HepG2 (cell line): ENCODE measurements around the gene TJP1. TPM values are rescaled to one million over a fixed set of nuclear protein-coding genes. Genes with fewer than 3 reads are reported as not detected.

ENCODE experiments used
- ATAC-seq: fragments of 200-7000 bp; cut with Tn5 transposase; 3 replicates; pipeline ENCODE4 v1.9.1; 2020; ENCODE audit warnings: mild to moderate bottlenecking, moderate library complexity
- BruUV-seq: library from RNA; stranded (reverse); fragments of 400-500 nt; replicated peaks from 2 replicates; lab custom pipeline; 2021; lab: Mats Ljungman, UMichigan
- CTCF ChIA-PET: fragments of 300-600 bp; formaldehyde crosslinking; extraction: SDS; loops from one replicate; lab custom pipeline; 2021; ENCODE audit warnings: low total read pairs, inconsistent platforms, low intra/inter-chr PET ratio; lab: Yijun Ruan, JAX
- POLR2A ChIA-PET: fragments of 350-600 bp; sonication (Branson Sonifier 250); formaldehyde crosslinking; loops from one replicate; lab custom pipeline; 2020; ENCODE audit warnings: antibody characterized with exemption, inconsistent platforms; lab: Yijun Ruan, JAX
- DNase-seq: peaks from one replicate; pipeline ENCODE4 v3.0.0-alpha.2; 2015; ENCODE audit warnings: low spot score
- FAIRE-seq: peaks from 3 replicates; lab custom pipeline; 2011; peaks lifted over from hg19 to GRCh38; lab: Jason Lieb, UNC
- H2AFZ ChIP-seq: one replicate; pipeline ENCODE4 v1.6.1; 2011; ENCODE audit warnings: low read length, inconsistent platforms
- H3K27ac ChIP-seq: fragments of 300-600 bp; 3 replicates; pipeline ENCODE4 v1.8.0; 2011; ENCODE audit warnings: mixed run types, mild to moderate bottlenecking, mixed read lengths, low read length, inconsistent platforms; ENCODE audit not compliant: insufficient read depth; ENCODE audit errors: extremely low read length
- H3K27me3 ChIP-seq, 2 experiments: fragments of 200-600 bp in 1 of 2; 2 replicates in 1 of 2; 3 replicates in 1 of 2; pipeline versions ENCODE4 v1.6.0 to v1.8.0; 2011; ENCODE audit warnings: low read length in 2 of 2, mild to moderate bottlenecking in 2 of 2, moderate library complexity in 2 of 2, inconsistent platforms in 1 of 2; ENCODE audit not compliant: insufficient read depth in 2 of 2, control insufficient read depth in 1 of 2
- H3K36me3 ChIP-seq, 2 experiments: fragments of 200-600 bp in 1 of 2; replicated peaks in 1 of 2; 2 replicates in 1 of 2; 3 replicates in 1 of 2; pipeline versions ENCODE4 v1.5.1 to v1.8.0; 2011; ENCODE audit warnings: low read length in 2 of 2, inconsistent platforms in 1 of 2; ENCODE audit not compliant: insufficient read depth in 2 of 2, control insufficient read depth in 1 of 2
- H3K4me1 ChIP-seq: 2 replicates; pipeline ENCODE4 v1.5.1; 2012; ENCODE audit warnings: low read length, inconsistent platforms; ENCODE audit not compliant: insufficient read depth
- H3K4me2 ChIP-seq: 2 replicates; pipeline ENCODE4 v1.6.0; 2011; ENCODE audit warnings: low read depth, low read length, inconsistent platforms
- H3K4me3 ChIP-seq, 3 experiments: fragments of 200-600 bp in 1 of 3; sonication (generic), shearing (Covaris generic) in 1 of 3; replicated peaks in 1 of 3; 2 replicates each; pipeline ENCODE4 v1.5.1; 2011 to 2016; ENCODE audit warnings: low read length in 3 of 3, inconsistent platforms in 2 of 3, low read depth in 2 of 3, mild to moderate bottlenecking in 2 of 3, control low read depth in 1 of 3, mixed read lengths in 1 of 3; ENCODE audit not compliant: insufficient read depth in 1 of 3
- H3K79me2 ChIP-seq: one replicate; pipeline ENCODE4 v1.6.1; 2011; ENCODE audit warnings: low read length, inconsistent platforms; ENCODE audit not compliant: insufficient read depth
- H3K9ac ChIP-seq: 2 replicates; pipeline ENCODE4 v1.6.0; 2011; ENCODE audit warnings: mild to moderate bottlenecking, low read depth, low read length, inconsistent platforms; ENCODE audit not compliant: insufficient read depth
- H3K9me3 ChIP-seq: 2 replicates; pipeline ENCODE4 v1.5.1; 2012; ENCODE audit warnings: mild to moderate bottlenecking, low read length
- H4K20me1 ChIP-seq: 2 replicates; pipeline ENCODE4 v1.6.0; 2011; ENCODE audit warnings: inconsistent platforms, mild to moderate bottlenecking, low read length, moderate library complexity; ENCODE audit not compliant: insufficient read depth
- ATF7 ChIP-seq, 2 experiments: fragments of 450-650 bp in 1 of 2; sonication (generic) in 1 of 2; formaldehyde crosslinking in 1 of 2; IDR thresholded peaks; 2 replicates each; pipeline versions ENCODE4 v1.4.0 to v1.6.1; 2016 to 2020; ENCODE audit warnings: antibody characterized with exemption in 1 of 2, mild to moderate bottlenecking in 1 of 2, missing genetic modification reagents in 1 of 2
- FOSL1 ChIP-seq: sonication (generic); formaldehyde crosslinking; IDR thresholded peaks from 2 replicates; pipeline ENCODE4 v1.9.0; 2021; ENCODE audit warnings: missing genetic modification reagents, borderline replicate concordance
- FOXA3 ChIP-seq: IDR thresholded peaks from 2 replicates; pipeline ENCODE4 v1.6.1; 2016; ENCODE audit warnings: missing genetic modification reagents, missing compliant biosample characterization
- PRMT3 ChIP-seq: sonication (generic); formaldehyde crosslinking; IDR thresholded peaks from 2 replicates; pipeline ENCODE4 v1.8.1; 2022; ENCODE audit warnings: low read depth, mild to moderate bottlenecking, moderate library complexity, missing genetic modification reagents, borderline replicate concordance
- RARA ChIP-seq: IDR thresholded peaks from 2 replicates; pipeline ENCODE4 v1.6.1; 2016; ENCODE audit warnings: missing genetic modification reagents, missing compliant biosample characterization
- SAP130 ChIP-seq: IDR thresholded peaks from 2 replicates; pipeline ENCODE4 v1.6.1; 2016; ENCODE audit warnings: low read depth
- SIX4 ChIP-seq: sonication (generic); formaldehyde crosslinking; IDR thresholded peaks from 2 replicates; pipeline ENCODE4 v1.4.0; 2020; ENCODE audit warnings: missing genetic modification reagents
- SOX13 ChIP-seq, 3 experiments: fragments of 450-650 bp in 1 of 3; sonication (generic) in 1 of 3; formaldehyde crosslinking in 1 of 3; IDR thresholded peaks in 2 of 3; conservative IDR thresholded peaks in 1 of 3; 2 replicates each; pipeline versions ENCODE4 v1.5.0 to v1.6.1; 2016 to 2020; ENCODE audit warnings: antibody characterized with exemption in 1 of 3, mild to moderate bottlenecking in 1 of 3, missing compliant biosample characterization in 1 of 3, missing genetic modification reagents in 1 of 3, moderate library complexity in 1 of 3
- SRSF1 ChIP-seq: fragments of 200-400 bp; formaldehyde crosslinking; optimal IDR thresholded peaks from 2 replicates; pipeline ENCODE3; 2017; ENCODE audit warnings: mild to moderate bottlenecking, low read depth, low read length, moderate library complexity
- TMF1 ChIP-seq: sonication (generic); formaldehyde crosslinking; IDR thresholded peaks from 2 replicates; pipeline ENCODE4 v1.8.1; 2022; ENCODE audit warnings: low read depth, missing genetic modification reagents
- ZNF331 ChIP-seq: sonication (generic); formaldehyde crosslinking; IDR thresholded peaks from 2 replicates; pipeline ENCODE4 v1.4.0; 2020; ENCODE audit warnings: missing genetic modification reagents
- ZNF589 ChIP-seq: sonication (generic); formaldehyde crosslinking; conservative IDR thresholded peaks from 2 replicates; pipeline ENCODE4 v1.8.0; 2022; ENCODE audit warnings: mild to moderate bottlenecking, moderate library complexity, missing genetic modification reagents
- ZNF644 ChIP-seq: IDR thresholded peaks from 2 replicates; pipeline ENCODE4 v1.6.1; 2016; ENCODE audit warnings: low read depth
- ZNF737 ChIP-seq: sonication (generic); formaldehyde crosslinking; IDR thresholded peaks from 2 replicates; pipeline ENCODE4 v1.5.0; 2020; ENCODE audit warnings: missing genetic modification reagents, mild to moderate bottlenecking, borderline replicate concordance
- ZNF749 ChIP-seq: sonication (generic); formaldehyde crosslinking; IDR thresholded peaks from 2 replicates; pipeline ENCODE4 v1.8.0; 2022; ENCODE audit warnings: mild to moderate bottlenecking, missing genetic modification reagents, moderate library complexity, borderline replicate concordance
- ZNF83 ChIP-seq: sonication (generic); formaldehyde crosslinking; IDR thresholded peaks from 2 replicates; pipeline ENCODE4 v1.4.0; 2020; ENCODE audit warnings: missing genetic modification reagents, mild to moderate bottlenecking, borderline replicate concordance
- ZSCAN21 ChIP-seq: sonication (generic); formaldehyde crosslinking; IDR thresholded peaks from 2 replicates; pipeline ENCODE4 v1.8.0; 2022; ENCODE audit warnings: mild to moderate bottlenecking, missing genetic modification reagents, moderate library complexity, borderline replicate concordance
- WGBS: methylation state at CpG from one replicate; pipeline ENCODE4 v1.1.6; 2017; ENCODE audit warnings: low lambda C conversion rate; 5-methylcytosine and 5-hydroxymethylcytosine counted together
- in situ Hi-C: cut with HindIII; loops from 2 replicates; pipeline ENCODE4 v1.10.0; 2017; ENCODE audit warnings: low pct_unique_long_range_greater_than_20kb; ENCODE audit not compliant: extremely low pct_ligation_motif_present
- intact Hi-C: fragments of 100-400 bp; cut with micrococcal nuclease; formaldehyde crosslinking; loops from one replicate; pipeline ENCODE4 v1.10.0; 2022; ENCODE audit not compliant: unreplicated experiment
- polyA plus RNA-seq, 8 experiments: library from polyadenylated mRNA; depleted of rRNA in 3 of 8; stranded (reverse) in 7 of 8; unstranded in 1 of 8; fragments of >200 nt; fragmentation: Illumina TruSeq in 4 of 8; extraction: Trizol in 4 of 8; gene quantifications; 2 replicates each; pipeline versions ENCODE4 v1.2.1 to v1.2.3, GENCODE V29; 2011 to 2016; ENCODE audit warnings: low read depth in 4 of 8, missing spikeins in 1 of 8, mixed read lengths in 1 of 8; ENCODE audit not compliant: insufficient read depth in 1 of 8
- total RNA-seq, 5 experiments: library from RNA; depleted of rRNA; stranded (reverse); fragments of >200 nt; fragmentation: Illumina TruSeq; extraction: Trizol; gene quantifications; 2 replicates each; pipeline ENCODE4 v1.2.3, GENCODE V29; 2016; ENCODE audit warnings: low read depth in 1 of 5
- TF ChIP-seq, protein P1 (sequence below): IDR thresholded peaks from 2 replicates; pipeline ENCODE4 v1.4.0; 2020; ENCODE audit warnings: mild to moderate bottlenecking, missing genetic modification reagents
- TF ChIP-seq, protein P2 (sequence below): sonication (generic); formaldehyde crosslinking; IDR thresholded peaks from 2 replicates; pipeline ENCODE4 v1.4.0; 2020; ENCODE audit warnings: missing genetic modification reagents

Gene TJP1
- total and polyA plus RNA-seq, 2 of the 13 experiments (the other 11 are each of a cell fraction or from before 2014, with no cell fraction given): 25.9 to 27.1 TPM

DNA sequence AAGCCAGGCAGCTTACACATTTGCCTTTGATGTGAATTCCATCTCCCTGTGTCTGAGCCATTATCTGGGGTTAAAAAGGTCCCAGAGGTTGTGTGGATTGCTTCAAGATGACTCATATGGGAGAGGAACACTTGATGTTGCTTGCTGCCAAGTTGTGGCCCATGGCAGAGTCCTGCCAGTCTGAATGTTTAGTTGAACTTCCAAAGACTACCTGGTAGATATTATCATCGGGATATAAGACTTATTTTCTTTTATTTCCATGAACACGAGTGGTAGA is 85.6 kb downstream of the TJP1 start:
- DNase-seq (peak; percentile 92), ATAC-seq (peak; percentile 84), FAIRE-seq (no peak)
- Histone ChIP-seq H3K9me3 (no peaks in the 10 kb centered on the region), H3K4me1 (peaks cover 30% of the 10 kb centered on the region), H3K4me2 (no peak overlapping the region), H3K4me3 (no peak overlapping the region), H3K27ac (no peak overlapping the region), H3K36me3 (peaks cover 2 to 43% of the 10 kb centered on the region in 2 experiments), H4K20me1 (no peaks in the 10 kb centered on the region), H2AFZ (no peak overlapping the region), H3K79me2 (no peaks in the 10 kb centered on the region), H3K27me3 (no peaks in the 10 kb centered on the region), H3K9ac (no peak overlapping the region)
- ChIA-PET POLR2A (no interaction called here), CTCF (no interaction called here)
- BruUV-seq: no TSS peak
- WGBS: 51% methylated on average over 2 of the region's 2 CpGs
- in situ Hi-C loops: no loop called here
- intact Hi-C loops: loop anchor here (2.0 to 5.0 kb wide), 3 partner anchors 39 to 68 kb away; no protein-coding TSS in a partner anchor
- TF ChIP-seq FOXA3 (CRISPR knock-in tag) (0 out of 2 replicates have a peak, but pooled peaks have one; percentile 25), ZNF644 (CRISPR knock-in tag) (peak; percentile 62; the same call in 1 of the 2 replicates), SOX13 (IDR thresholded peaks at IDR 0.05) (no peak), SOX13 (CRISPR knock-in tag; conservative IDR thresholded peaks at IDR 0.05 in 1 of 2, IDR thresholded peaks at IDR 0.05 in 1 of 2) (peak in 1 of 2 experiments; percentile 52; a peak in 1 of 4 replicates), FOSL1 (CRISPR knock-in tag) (peak; percentile 78), ZNF83 (CRISPR knock-in tag) (no peak), RARA (CRISPR knock-in tag) (peak; percentile 77), ZNF737 (CRISPR knock-in tag) (no peak), ZSCAN21 (no peak), SIX4 (CRISPR knock-in tag) (peak; percentile 80; the same call in 1 of the 2 replicates), ZNF749 (CRISPR knock-in tag) (no peak), ZNF589 (CRISPR knock-in tag) (no peak), SAP130 (peak; percentile 47; the same call in 1 of the 2 replicates), ZNF331 (CRISPR knock-in tag) (no peak), ATF7 (IDR thresholded peaks at IDR 0.05) (no peak), ATF7 (CRISPR knock-in tag; IDR thresholded peaks at IDR 0.05) (no peak), TMF1 (CRISPR knock-in tag) (no peak), PRMT3 (no peak), SRSF1 (no peak)
- TF ChIP-seq, protein P1, sequence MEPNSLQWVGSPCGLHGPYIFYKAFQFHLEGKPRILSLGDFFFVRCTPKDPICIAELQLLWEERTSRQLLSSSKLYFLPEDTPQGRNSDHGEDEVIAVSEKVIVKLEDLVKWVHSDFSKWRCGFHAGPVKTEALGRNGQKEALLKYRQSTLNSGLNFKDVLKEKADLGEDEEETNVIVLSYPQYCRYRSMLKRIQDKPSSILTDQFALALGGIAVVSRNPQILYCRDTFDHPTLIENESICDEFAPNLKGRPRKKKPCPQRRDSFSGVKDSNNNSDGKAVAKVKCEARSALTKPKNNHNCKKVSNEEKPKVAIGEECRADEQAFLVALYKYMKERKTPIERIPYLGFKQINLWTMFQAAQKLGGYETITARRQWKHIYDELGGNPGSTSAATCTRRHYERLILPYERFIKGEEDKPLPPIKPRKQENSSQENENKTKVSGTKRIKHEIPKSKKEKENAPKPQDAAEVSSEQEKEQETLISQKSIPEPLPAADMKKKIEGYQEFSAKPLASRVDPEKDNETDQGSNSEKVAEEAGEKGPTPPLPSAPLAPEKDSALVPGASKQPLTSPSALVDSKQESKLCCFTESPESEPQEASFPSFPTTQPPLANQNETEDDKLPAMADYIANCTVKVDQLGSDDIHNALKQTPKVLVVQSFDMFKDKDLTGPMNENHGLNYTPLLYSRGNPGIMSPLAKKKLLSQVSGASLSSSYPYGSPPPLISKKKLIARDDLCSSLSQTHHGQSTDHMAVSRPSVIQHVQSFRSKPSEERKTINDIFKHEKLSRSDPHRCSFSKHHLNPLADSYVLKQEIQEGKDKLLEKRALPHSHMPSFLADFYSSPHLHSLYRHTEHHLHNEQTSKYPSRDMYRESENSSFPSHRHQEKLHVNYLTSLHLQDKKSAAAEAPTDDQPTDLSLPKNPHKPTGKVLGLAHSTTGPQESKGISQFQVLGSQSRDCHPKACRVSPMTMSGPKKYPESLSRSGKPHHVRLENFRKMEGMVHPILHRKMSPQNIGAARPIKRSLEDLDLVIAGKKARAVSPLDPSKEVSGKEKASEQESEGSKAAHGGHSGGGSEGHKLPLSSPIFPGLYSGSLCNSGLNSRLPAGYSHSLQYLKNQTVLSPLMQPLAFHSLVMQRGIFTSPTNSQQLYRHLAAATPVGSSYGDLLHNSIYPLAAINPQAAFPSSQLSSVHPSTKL: peak; percentile 52
- TF ChIP-seq, protein P2, sequence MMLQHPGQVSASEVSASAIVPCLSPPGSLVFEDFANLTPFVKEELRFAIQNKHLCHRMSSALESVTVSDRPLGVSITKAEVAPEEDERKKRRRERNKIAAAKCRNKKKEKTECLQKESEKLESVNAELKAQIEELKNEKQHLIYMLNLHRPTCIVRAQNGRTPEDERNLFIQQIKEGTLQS (CRISPR knock-in tag): peak; percentile 68
